ENCODE data around the gene TASOR.
"Not testable (repeated sequence)": the region's sequence is repeated elsewhere in the genome, so short reads cannot be mapped to it uniquely, and the experiment has no call there.

Gene TASOR, protein sequence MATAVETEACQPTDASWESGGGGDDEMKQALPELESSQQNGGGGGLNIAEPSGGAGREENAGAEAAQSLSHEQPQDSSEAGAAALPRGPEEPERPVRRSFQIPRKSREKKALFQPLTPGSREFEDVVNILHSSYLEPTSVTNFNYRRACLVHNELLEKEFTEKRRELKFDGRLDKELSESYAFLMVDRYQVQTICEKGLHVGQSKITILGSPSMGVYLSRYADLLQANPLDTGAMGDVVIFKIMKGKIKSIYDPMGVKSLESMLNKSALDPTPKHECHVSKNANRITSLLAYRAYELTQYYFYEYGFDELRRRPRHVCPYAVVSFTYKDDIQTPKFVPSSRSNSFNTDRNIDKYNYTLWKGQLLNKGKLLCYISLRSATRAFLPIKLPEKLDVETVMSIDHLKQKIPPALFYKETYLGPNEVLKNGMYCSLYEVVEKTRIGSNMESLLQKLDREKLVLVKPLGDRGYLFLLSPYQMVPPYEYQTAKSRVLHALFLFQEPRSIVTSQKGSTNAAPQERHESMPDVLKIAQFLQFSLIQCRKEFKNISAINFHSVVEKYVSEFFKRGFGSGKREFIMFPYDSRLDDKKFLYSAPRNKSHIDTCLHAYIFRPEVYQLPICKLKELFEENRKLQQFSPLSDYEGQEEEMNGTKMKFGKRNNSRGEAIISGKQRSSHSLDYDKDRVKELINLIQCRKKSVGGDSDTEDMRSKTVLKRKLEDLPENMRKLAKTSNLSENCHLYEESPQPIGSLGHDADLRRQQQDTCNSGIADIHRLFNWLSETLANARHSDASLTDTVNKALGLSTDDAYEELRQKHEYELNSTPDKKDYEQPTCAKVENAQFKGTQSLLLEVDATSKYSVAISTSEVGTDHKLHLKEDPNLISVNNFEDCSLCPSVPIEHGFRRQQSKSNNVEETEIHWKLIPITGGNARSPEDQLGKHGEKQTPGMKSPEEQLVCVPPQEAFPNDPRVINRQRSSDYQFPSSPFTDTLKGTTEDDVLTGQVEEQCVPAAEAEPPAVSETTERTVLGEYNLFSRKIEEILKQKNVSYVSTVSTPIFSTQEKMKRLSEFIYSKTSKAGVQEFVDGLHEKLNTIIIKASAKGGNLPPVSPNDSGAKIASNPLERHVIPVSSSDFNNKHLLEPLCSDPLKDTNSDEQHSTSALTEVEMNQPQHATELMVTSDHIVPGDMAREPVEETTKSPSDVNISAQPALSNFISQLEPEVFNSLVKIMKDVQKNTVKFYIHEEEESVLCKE (N-terminal part only)

DNA sequence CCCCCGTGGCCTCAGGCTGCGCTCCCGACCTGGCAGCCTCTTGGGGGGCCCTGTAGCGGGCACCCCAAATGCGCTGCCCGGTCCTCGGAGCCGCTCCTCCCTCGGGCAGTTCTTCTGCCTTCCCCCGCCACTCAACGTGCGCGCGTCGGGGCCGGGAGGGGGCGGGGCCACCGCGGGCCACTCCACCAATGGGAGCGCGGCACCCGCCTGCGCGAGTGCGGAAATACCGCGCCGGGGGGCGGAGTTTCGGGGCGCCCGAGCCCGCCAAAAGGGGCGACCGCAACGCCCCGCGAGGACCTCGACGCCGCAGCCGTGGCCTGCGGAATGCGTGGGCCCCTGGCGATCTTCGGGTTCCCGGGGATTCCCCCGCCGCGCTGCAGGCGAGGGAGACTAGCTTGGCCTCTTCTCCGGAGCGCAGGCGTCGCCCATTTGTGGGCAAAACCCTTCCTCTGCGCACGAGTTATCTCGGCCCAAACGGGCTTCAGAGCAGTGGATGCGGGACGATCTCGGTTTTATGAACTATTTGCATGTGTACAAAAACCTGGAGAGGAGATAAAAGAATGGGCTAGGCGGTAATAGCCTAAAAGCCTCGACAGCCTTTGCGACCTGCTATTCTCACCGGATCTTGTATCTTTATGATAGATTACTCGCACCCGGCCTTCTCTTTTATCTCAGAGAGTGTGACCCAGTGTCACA is at the start of gene TASOR:
Gene TASOR (minus strand): TSS at position 144 of the 696 bp plus-strand sequence. CDS start 259 bp downstream, outside the sequence.
- TF ChIP-seq, protein P1, sequence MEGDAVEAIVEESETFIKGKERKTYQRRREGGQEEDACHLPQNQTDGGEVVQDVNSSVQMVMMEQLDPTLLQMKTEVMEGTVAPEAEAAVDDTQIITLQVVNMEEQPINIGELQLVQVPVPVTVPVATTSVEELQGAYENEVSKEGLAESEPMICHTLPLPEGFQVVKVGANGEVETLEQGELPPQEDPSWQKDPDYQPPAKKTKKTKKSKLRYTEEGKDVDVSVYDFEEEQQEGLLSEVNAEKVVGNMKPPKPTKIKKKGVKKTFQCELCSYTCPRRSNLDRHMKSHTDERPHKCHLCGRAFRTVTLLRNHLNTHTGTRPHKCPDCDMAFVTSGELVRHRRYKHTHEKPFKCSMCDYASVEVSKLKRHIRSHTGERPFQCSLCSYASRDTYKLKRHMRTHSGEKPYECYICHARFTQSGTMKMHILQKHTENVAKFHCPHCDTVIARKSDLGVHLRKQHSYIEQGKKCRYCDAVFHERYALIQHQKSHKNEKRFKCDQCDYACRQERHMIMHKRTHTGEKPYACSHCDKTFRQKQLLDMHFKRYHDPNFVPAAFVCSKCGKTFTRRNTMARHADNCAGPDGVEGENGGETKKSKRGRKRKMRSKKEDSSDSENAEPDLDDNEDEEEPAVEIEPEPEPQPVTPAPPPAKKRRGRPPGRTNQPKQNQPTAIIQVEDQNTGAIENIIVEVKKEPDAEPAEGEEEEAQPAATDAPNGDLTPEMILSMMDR (IDR thresholded peaks at IDR 0.05; ENCODE audit: low read depth, low read length, missing control alignments): no peak
- DNase-seq (ENCODE audit: low read depth): peak; percentile 46

DNA sequence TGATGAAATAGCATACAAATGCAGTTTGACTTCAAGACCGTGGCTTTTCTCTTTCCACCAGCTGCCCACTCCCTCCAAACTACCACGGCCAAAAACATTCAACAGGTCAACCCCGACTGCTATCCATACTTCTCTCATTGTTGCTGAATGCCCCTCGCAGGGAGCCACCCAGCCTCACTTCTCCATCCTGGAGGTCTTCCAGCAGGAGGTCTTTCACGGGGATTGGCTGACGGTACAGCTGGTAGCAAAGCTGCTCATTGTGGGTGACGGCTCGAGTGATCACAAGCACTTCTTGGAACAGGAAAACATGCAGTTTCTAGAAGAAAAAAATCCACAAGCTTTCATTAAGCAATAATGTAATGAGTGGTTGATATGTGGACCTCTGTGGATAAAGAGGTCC is 49.0 kb upstream of the TASOR start:
- no peak for DNase-seq (ENCODE audit: low read depth)
- TF ChIP-seq, protein P1 (IDR thresholded peaks at IDR 0.05; ENCODE audit: low read depth, low read length, missing control alignments): no peak
- H3K4me3 ChIP-seq (ENCODE audit: low read depth, low read length): no peak overlapping the region

More for the DNA sequence above, at the start of gene TASOR:
- H3K4me3 ChIP-seq (ENCODE audit: low read depth, low read length): peak within 1 kb of the TSS; percentile 98

DNA sequence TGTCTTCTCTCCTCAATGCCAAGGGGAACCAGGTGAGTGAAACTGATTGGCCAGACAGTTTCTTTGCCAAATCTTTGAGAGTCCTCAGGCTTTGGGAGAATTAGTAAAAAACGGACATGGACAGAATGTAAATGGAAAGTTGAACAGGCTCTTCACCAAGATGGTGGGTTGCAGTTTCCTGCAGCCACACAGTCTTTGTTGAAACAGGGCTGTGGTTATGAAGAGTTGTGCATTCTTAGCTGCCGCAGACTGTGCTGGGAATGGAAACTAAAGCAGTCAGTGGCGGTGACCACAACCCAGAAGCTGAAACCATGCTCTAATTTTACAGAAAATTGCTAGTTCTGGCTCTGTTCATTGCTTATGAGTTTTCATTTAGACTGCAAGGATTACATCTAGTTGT is 42.1 kb upstream of the TASOR start:
- DNase-seq (ENCODE audit: low read depth): peak; percentile 86
- no peak overlapping the region; the same call in 1 of the 2 replicates for H3K4me3 ChIP-seq (ENCODE audit: low read depth, low read length)
- TF ChIP-seq, protein P1 (IDR thresholded peaks at IDR 0.05; ENCODE audit: low read depth, low read length, missing control alignments): no peak

DNA sequence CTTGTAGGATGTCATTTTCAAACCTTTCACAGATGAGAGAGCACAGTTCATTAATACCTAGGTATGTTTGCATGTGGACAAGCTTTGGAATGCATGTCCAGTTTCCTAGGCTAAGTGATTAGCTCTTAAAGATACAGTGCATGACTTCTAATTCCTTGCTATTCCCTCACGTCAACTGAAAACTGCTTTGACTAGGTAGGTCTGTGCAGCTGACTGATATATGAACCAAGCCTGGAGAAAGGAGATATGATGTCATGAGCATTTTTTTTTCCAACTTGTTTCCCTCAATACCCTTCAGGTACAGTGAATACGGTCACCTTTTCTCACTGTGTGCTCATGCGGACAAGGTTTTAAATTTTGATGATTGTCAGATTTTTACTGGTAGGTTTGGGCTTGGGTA is 41.6 kb upstream of the TASOR start:
- H3K4me3 ChIP-seq (ENCODE audit: low read depth, low read length): no peak overlapping the region
- TF ChIP-seq, protein P1 (IDR thresholded peaks at IDR 0.05; ENCODE audit: low read depth, low read length, missing control alignments): no peak
- DNase-seq (ENCODE audit: low read depth): no peak

DNA sequence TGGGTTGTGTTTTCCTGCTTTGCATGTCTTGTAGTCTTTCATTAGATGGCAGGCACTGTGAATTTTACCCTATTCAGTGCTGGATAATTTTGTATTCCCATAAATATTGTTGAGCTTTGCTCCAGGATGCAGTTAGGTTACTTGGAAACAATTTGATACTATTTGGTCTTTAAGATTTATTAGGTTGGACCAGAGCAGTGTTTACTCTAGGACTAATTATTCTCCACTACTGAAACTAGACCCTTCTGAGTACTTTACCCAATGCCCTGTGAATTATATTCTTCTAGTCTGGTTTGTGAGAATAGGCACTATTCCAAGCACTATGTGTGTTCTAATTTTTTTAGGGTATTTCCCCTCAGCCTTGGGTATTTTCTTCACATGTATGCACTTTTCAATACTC is 37.8 kb upstream of the TASOR start:
- no peak for DNase-seq (ENCODE audit: low read depth)
- no peak overlapping the region for H3K4me3 ChIP-seq (ENCODE audit: low read depth, low read length)
- TF ChIP-seq, protein P1 (IDR thresholded peaks at IDR 0.05; ENCODE audit: low read depth, low read length, missing control alignments): no peak

DNA sequence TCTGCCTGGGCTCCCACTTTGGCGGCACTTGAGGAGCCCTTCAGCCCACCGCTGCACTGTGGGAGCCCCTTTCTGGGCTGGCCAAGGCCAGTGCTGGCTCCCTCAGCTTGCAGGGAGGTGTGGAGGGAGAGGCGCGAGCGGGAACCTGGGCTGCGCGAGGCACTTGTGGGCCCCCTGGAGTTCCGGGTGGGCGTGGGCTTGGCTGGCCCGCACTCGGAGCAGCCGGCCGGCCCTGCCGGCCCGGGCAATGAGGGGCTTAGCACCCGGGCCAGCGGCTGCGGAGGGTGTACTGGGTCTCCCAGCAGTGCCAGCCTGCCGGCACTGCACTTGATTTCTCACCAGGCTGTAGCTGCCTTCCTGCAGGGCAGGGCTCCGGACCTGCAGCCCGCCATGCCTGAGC is 35.7 kb upstream of the TASOR start:
- not testable (repeated sequence) for DNase-seq (ENCODE audit: low read depth); H3K4me3 ChIP-seq (ENCODE audit: low read depth, low read length)
